Measurements from ENCODE around the gene PTPRR.

The PTPRR gene

GRCh38 chr12:70628701-70629480 lies 291.6 kb downstream of the PTPRR start:
- H3K9me3 ChIP-seq (ENCODE audit: control insufficient read depth, low read length), result no peaks in the 10 kb centered on the region
- no peaks in the 10 kb centered on the region for H3K36me3 ChIP-seq (ENCODE audit: control insufficient read depth, insufficient read depth, low read length)
- H3K27ac ChIP-seq (ENCODE audit: low read depth, low read length, severe bottlenecking), result no peak overlapping the region
- H3K4me1 ChIP-seq (ENCODE audit: control insufficient read depth, insufficient read depth, low read length, poor library complexity, severe bottlenecking), result no peaks in the 10 kb centered on the region
- no peak overlapping the region for H3K4me3 ChIP-seq (ENCODE audit: extremely low read depth, insufficient read depth, low read length, poor library complexity, severe bottlenecking)
- WGBS, 2 experiments (ENCODE audit: insufficient coverage in 2 of 2), result 84 to 100% methylated on average over 1 to 2 of the region's 3 CpGs

GRCh38 chr12:70627677-70628076 lies 292.9 kb downstream of the PTPRR start:
- Histone ChIP-seq H3K9me3 (ENCODE audit: control insufficient read depth, low read length) (no peaks in the 10 kb centered on the region), H3K27ac (ENCODE audit: low read depth, low read length, severe bottlenecking) (no peak overlapping the region), H3K4me3 (ENCODE audit: extremely low read depth, insufficient read depth, low read length, poor library complexity, severe bottlenecking) (no peak overlapping the region), H3K4me1 (ENCODE audit: control insufficient read depth, insufficient read depth, low read length, poor library complexity, severe bottlenecking) (no peaks in the 10 kb centered on the region), H3K36me3 (ENCODE audit: control insufficient read depth, insufficient read depth, low read length) (no peaks in the 10 kb centered on the region)
- WGBS, 2 experiments (ENCODE audit: insufficient coverage in 2 of 2), result 100% methylated on average over 1 to 2 of the region's 5 CpGs

GRCh38 chr12:70626180-70626579 lies 294.4 kb downstream of the PTPRR start:
- Histone ChIP-seq H3K36me3 (ENCODE audit: control insufficient read depth, insufficient read depth, low read length) (no peaks in the 10 kb centered on the region), H3K4me1 (ENCODE audit: control insufficient read depth, insufficient read depth, low read length, poor library complexity, severe bottlenecking) (no peaks in the 10 kb centered on the region), H3K27ac (ENCODE audit: low read depth, low read length, severe bottlenecking) (no peak overlapping the region), H3K9me3 (ENCODE audit: control insufficient read depth, low read length) (no peaks in the 10 kb centered on the region), H3K4me3 (ENCODE audit: extremely low read depth, insufficient read depth, low read length, poor library complexity, severe bottlenecking) (no peak overlapping the region)
- no CpG with 5 or more reads among the region's 3 CpGs for WGBS, 2 experiments (ENCODE audit: insufficient coverage in 2 of 2)

GRCh38 chr12:70619471-70620152 lies 300.9 kb downstream of the PTPRR start:
- WGBS, 2 experiments (ENCODE audit: insufficient coverage in 2 of 2), result 79 to 89% methylated on average over 2 to 3 of the region's 5 CpGs
- Histone ChIP-seq H3K4me1 (ENCODE audit: control insufficient read depth, insufficient read depth, low read length, poor library complexity, severe bottlenecking) (no peaks in the 10 kb centered on the region), H3K9me3 (ENCODE audit: control insufficient read depth, low read length) (no peaks in the 10 kb centered on the region), H3K36me3 (ENCODE audit: control insufficient read depth, insufficient read depth, low read length) (no peaks in the 10 kb centered on the region), H3K4me3 (ENCODE audit: extremely low read depth, insufficient read depth, low read length, poor library complexity, severe bottlenecking) (no peak overlapping the region), H3K27ac (ENCODE audit: low read depth, low read length, severe bottlenecking) (no peak overlapping the region)

GRCh38 chr12:70618371-70618770 lies 302.2 kb downstream of the PTPRR start:
- Histone ChIP-seq H3K4me3 (ENCODE audit: extremely low read depth, insufficient read depth, low read length, poor library complexity, severe bottlenecking) (no peak overlapping the region), H3K9me3 (ENCODE audit: control insufficient read depth, low read length) (no peaks in the 10 kb centered on the region), H3K4me1 (ENCODE audit: control insufficient read depth, insufficient read depth, low read length, poor library complexity, severe bottlenecking) (no peaks in the 10 kb centered on the region), H3K36me3 (ENCODE audit: control insufficient read depth, insufficient read depth, low read length) (no peaks in the 10 kb centered on the region), H3K27ac (ENCODE audit: low read depth, low read length, severe bottlenecking) (no peak overlapping the region)
- WGBS, 2 experiments (ENCODE audit: insufficient coverage in 2 of 2), result 80 to 100% methylated on average over 1 of the region's 4 CpGs

GRCh38 chr12:70617450-70617849 lies 303.1 kb downstream of the PTPRR start:
- H3K4me3 ChIP-seq (ENCODE audit: extremely low read depth, insufficient read depth, low read length, poor library complexity, severe bottlenecking), result no peak overlapping the region
- H3K9me3 ChIP-seq (ENCODE audit: control insufficient read depth, low read length), result no peaks in the 10 kb centered on the region
- H3K36me3 ChIP-seq (ENCODE audit: control insufficient read depth, insufficient read depth, low read length), result no peaks in the 10 kb centered on the region
- WGBS, 2 experiments (ENCODE audit: insufficient coverage in 2 of 2), result no CpG with 5 or more reads among the region's 4 CpGs
- no peaks in the 10 kb centered on the region for H3K4me1 ChIP-seq (ENCODE audit: control insufficient read depth, insufficient read depth, low read length, poor library complexity, severe bottlenecking)
- no peak overlapping the region for H3K27ac ChIP-seq (ENCODE audit: low read depth, low read length, severe bottlenecking)

- Histone ChIP-seq H3K4me3 (ENCODE audit: extremely low read depth, insufficient read depth, low read length, poor library complexity, severe bottlenecking) (no peak overlapping the region), H3K9me3 (ENCODE audit: control insufficient read depth, low read length) (no peaks in the 10 kb centered on the region), H3K4me1 (ENCODE audit: control insufficient read depth, insufficient read depth, low read length, poor library complexity, severe bottlenecking) (no peaks in the 10 kb centered on the region), H3K27ac (ENCODE audit: low read depth, low read length, severe bottlenecking) (no peak overlapping the region), H3K36me3 (ENCODE audit: control insufficient read depth, insufficient read depth, low read length) (no peaks in the 10 kb centered on the region)
- WGBS, 2 experiments (ENCODE audit: insufficient coverage in 2 of 2), result 86 to 93% methylated on average over 2 of the region's 5 CpGs
Measured at GRCh38 chr12:70615174-70615866, 305.2 kb downstream of the PTPRR start.

- no peaks in the 10 kb centered on the region for H3K9me3 ChIP-seq (ENCODE audit: control insufficient read depth, low read length)
- H3K4me3 ChIP-seq (ENCODE audit: extremely low read depth, insufficient read depth, low read length, poor library complexity, severe bottlenecking), result peak overlapping the region; percentile 44
- WGBS, 2 experiments (ENCODE audit: insufficient coverage in 2 of 2), result 0 to 1% methylated on average over 51 to 58 of the region's 63 CpGs
- no peaks in the 10 kb centered on the region for H3K4me1 ChIP-seq (ENCODE audit: control insufficient read depth, insufficient read depth, low read length, poor library complexity, severe bottlenecking)
- no peaks in the 10 kb centered on the region for H3K36me3 ChIP-seq (ENCODE audit: control insufficient read depth, insufficient read depth, low read length)
- no peak overlapping the region for H3K27ac ChIP-seq (ENCODE audit: low read depth, low read length, severe bottlenecking)
Measured at GRCh38 chr12:70609739-70610491, 310.6 kb downstream of the PTPRR start.

- Histone ChIP-seq H3K9me3 (ENCODE audit: control insufficient read depth, low read length) (no peaks in the 10 kb centered on the region), H3K36me3 (ENCODE audit: control insufficient read depth, insufficient read depth, low read length) (no peaks in the 10 kb centered on the region), H3K27ac (ENCODE audit: low read depth, low read length, severe bottlenecking) (no peak overlapping the region), H3K4me3 (ENCODE audit: extremely low read depth, insufficient read depth, low read length, poor library complexity, severe bottlenecking) (peak overlapping the region; percentile 44), H3K4me1 (ENCODE audit: control insufficient read depth, insufficient read depth, low read length, poor library complexity, severe bottlenecking) (no peaks in the 10 kb centered on the region)
- WGBS, 2 experiments (ENCODE audit: insufficient coverage in 2 of 2), result 100% methylated on average over 2 of the region's 2 CpGs; no CpG with 5 or more reads in 1 of the 2 experiments
Measured at GRCh38 chr12:70609203-70609602, 311.3 kb downstream of the PTPRR start.

GRCh38 chr12:70608184-70608583 lies 312.4 kb downstream of the PTPRR start:
- no CpG with 5 or more reads among the region's 1 CpG for WGBS, 2 experiments (ENCODE audit: insufficient coverage in 2 of 2)
- H3K4me3 ChIP-seq (ENCODE audit: extremely low read depth, insufficient read depth, low read length, poor library complexity, severe bottlenecking), result no peak overlapping the region

More at GRCh38 chr12:70608184-70608583, 312.4 kb downstream of the PTPRR start:
- no peaks in the 10 kb centered on the region for H3K36me3 ChIP-seq (ENCODE audit: control insufficient read depth, insufficient read depth, low read length)
- H3K27ac ChIP-seq (ENCODE audit: low read depth, low read length, severe bottlenecking), result no peak overlapping the region
- no peaks in the 10 kb centered on the region for H3K4me1 ChIP-seq (ENCODE audit: control insufficient read depth, insufficient read depth, low read length, poor library complexity, severe bottlenecking)
- no peaks in the 10 kb centered on the region for H3K9me3 ChIP-seq (ENCODE audit: control insufficient read depth, low read length)

Measured in mesodermal cell (in vitro differentiated cells).